Measurements from ENCODE around the gene CHD2.

CHD2 gene

DNA sequence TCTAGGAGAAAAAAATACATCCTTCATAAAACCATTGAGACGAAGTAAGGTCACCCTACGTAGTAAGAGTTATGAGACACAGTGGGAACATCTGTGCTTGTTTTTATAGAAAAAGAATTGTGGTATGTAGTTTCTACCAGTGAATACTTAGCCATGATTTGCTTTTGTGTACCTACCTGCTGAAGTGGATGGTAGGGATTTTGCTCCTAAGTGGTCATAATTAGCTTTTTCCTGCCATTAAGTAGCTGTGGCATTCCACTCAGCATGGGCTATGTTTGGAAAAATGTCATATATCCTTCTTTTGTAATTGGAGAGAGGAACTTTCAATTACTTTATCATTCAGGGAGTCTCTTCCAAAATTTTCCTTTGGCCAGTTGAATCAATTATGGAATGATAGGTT lies 63.7 kb downstream of the CHD2 start:
- no peak for DNase-seq

DNA sequence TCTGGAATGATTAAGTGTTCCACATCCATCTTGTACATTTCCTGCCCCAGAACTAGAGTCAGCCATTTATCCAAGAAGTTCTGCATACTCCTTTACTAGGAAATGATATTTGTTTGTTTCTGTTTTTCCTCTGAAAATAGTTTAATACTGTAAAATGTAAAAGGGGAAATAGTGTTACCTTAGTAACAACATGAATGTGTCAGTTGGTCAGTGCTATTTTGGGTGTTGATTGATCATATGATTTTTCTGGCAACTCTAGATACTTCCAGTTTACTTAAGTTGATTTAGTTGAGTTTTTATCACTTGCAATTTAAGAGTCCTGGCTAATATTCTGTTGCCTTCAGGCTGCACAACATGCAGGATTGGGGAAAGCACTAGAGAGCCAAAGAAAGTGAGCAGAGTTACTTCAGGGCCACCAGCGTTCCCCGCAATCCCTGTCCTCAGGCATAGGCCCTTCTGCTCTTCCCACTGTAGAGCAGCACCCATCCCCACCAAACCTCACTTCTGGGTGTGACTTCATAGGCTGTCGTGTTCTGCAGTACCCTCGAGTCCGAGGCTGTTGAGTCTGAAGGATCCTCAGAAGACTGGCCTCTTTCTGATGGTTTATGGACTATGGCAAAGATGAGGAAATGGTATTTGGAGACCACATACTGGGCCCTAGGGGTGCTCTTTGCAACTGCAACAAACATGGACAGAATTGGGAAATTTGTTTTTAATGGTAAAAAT lies 69.0 kb downstream of the CHD2 start:
- DNase-seq = no peak

DNA sequence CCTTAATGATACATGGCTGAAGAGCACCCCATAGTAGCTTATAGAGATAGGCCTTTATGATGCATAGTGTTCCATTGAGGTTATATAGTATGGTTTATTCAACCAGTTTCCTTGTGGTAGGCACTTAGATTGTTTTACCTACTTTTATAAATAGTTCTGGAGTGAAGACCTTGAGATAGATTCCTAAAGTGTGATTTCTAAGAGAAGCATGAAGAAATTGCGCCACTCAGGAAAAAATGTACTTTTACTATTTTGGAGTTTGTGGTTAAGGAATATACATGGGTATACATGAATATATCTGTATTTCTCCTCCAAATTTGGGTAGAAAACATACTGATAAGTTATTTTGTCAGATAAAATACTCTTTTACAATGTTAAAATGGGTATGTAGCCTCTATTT lies 70.5 kb downstream of the CHD2 start:
- no peak for DNase-seq

DNA sequence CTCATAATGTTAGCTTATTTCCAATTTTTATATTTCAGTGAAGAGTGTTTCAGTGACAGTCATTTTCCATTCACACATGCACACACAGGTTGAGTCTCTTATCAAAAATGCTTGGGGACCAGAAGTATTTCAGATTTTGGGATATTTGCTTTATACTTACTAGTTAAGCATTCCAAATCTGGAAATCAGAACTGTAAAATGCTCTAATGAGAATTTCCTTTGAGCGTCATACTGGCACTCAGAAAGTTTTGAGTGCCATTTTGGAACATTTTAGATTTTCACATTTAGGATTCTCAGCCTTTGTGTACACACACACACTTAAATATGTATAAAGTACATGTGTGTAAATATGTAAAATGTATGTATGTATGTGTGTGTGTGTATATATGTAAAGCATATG lies 71.0 kb downstream of the CHD2 start:
- no peak for DNase-seq

- no peak for DNase-seq
These were observed 71.6 kb downstream of the CHD2 start for GRCh38 chr15:92971713-92972112.

- no peak for DNase-seq
These were observed 74.2 kb downstream of the CHD2 start for GRCh38 chr15:92974183-92974915.

GRCh38 chr15:92979011-92979701 lies 79.0 kb downstream of the CHD2 start:
- no peak for DNase-seq

DNA sequence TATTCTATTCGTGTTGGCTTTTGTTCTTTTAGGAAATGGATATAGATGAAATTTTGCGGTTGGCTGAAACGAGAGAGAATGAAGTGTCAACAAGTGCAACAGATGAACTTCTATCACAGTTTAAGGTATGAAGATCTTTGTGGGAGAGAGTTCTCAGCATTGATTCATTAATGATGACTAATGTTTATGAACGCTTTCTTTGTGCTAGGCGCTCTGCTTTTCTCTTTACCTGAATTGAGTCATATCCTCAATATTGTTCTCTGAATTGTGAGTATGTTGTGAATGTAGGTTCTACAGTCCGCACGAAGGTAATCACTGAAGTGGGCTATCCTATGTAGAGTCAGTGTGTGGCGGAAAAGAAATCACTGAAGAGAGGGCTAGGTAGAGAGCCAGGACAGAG lies 81.2 kb downstream of the CHD2 start:
- no peak for DNase-seq

DNA sequence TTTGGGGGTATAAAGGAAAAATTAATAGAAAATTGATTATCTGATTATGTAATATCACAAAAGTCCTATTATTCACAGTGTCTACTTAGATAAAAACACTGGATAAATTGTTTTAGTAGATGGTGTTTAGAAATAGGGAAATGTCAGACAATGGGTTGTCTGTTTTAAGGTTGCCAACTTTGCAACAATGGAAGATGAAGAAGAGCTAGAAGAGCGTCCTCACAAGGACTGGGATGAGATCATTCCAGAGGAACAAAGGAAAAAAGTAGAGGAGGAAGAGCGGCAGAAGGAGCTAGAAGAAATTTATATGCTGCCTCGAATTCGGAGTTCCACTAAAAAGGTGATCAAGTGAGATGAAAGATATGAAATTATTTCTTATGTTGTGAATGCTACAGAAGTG lies 84.0 kb downstream of the CHD2 start:
- DNase-seq = no peak

DNA sequence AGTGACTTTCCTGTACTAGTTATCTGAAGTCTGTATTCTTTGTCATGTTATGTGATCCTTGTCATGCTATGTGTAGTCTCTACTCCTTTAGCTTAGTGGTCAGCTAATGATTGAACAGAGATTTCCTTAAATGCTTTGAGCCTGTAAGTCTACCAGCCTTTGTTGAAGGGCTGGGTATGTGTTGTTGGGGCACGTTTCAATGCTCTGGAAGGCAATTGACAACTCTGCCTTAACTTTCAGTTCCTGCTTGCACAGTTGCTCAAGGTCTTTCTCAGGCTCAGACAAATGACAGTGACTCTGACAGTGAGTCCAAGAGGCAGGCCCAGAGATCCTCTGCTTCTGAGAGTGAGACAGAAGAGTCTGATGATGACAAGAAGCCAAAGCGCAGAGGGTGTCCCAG lies 89.3 kb downstream of the CHD2 start:
- DNase-seq = no peak

DNA sequence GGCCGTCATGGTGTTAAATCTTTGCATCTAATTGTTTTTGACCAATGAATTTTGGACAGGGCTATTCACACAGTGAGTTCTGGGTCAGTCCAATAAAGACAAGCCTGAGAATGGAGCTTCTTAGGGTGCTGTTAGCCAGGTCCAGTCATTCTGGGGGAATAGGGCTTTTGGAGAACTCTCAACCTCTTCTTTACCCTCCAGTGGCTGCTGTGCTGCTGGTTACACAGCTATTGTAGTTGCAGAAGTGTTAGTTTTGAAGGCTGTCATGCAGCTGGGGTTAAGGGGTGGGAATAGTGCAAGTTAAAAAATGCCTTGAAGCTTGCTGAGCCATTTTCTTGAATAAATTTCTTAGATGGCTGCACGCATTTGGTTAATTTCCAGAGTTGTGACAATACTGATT lies 89.9 kb downstream of the CHD2 start:
- DNase-seq = no peak

DNA sequence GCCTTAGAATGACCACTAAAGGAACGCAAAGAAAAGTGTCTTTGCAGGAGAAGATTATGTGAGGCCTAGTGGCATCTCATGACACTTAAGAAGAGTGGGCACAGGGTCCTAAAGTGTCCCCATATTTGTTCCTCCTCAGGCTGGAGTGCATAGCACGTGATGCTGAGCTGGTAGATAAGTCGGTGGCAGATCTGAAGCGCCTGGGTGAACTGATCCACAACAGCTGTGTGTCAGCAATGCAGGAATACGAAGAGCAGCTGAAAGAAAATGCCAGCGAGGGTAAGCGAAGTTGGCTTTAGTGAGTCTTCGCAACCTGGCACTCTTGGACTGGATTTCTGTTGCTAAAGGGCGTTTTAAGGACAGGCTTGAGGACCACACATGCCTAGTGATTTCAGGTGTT lies 92.6 kb downstream of the CHD2 start:
- DNase-seq = no peak

GRCh38 chr15:92997821-92998220 lies 97.7 kb downstream of the CHD2 start:
- no peak for DNase-seq

DNA sequence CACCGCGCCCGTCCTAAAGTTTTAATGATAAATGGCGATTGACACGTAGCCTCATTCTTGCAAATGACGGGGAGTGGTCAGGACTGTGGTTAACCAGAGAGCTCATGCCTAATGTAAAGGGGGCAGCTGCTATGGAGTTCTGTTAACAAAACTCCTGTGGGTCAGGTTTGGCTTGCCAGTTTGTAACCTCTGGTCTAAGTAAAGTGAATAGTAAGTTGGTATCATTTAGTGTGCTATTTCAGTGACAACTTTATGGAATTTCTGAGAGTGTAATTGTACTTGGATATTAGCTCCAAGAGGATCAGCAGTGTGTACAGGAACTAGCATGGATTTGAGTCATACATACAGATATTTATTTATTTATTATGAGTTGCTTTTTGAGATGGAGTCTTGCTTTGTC lies 101.0 kb downstream of the CHD2 start:
- DNase-seq = no peak

DNA sequence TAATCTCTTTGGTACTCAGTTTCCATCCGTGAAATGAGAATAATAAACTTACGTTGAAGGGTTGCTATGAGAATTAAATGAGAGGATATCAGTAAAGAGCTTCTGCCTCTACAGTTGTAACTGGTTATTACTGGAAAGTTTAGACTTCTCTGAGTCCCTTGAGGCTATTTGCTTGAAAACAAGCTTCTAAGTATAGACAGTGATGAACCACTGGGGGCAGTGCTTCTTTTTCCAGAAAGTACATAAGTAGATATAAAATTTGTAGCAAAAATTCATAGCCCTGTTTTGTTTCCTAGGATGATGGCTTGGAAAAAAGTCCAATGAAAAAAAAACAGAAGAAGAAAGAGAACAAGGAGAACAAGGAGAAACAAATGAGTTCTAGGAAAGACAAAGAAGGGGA lies 101.8 kb downstream of the CHD2 start:
- DNase-seq = no peak

GRCh38 chr15:93005133-93005532 lies 105.0 kb downstream of the CHD2 start:
- DNase-seq = no peak

DNA sequence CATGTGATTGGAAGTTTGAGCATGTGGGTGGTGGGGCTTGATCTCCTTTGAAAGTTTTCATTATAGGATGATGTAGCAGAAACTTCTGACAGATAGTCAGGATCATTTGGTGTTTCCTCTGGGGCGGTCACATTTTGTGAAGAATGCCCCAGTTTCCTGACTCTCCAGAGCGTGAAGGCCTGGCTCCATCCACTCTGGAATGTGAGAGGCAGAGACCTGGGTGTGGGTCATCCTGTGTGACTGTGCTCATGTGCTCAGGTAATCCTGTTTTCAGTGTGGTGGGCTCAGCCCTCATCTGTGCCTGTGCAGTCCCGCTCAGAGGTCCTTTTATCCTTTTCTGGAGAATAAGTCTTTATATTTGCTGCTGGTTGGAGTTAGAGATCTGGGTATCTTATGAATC lies 107.9 kb downstream of the CHD2 start:
- DNase-seq = no peak

DNA sequence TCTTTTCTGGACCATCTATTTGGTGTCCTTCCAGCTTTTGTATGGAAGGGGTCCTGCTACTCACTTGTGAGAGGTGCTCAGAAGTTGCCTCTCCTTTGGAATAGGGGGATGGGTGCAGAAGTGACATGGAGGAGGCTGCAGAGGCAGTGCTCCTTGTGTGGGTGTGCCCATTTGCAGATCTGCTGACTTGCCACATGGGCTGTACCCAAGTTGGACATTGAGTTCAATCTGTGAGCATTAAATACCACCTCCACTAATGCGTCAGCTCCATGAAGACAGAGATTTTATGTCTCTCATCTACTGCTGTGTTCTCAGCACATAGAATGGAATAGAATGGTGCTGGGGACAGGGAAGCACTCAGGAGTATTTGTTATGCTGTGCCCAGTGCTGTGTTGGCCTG lies 112.7 kb downstream of the CHD2 start:
- DNase-seq = no peak

- DNase-seq = no peak
These were observed 117.4 kb downstream of the CHD2 start for GRCh38 chr15:93017526-93017925.

- no peak for DNase-seq
These were observed 118.5 kb downstream of the CHD2 start for GRCh38 chr15:93018574-93018973.

DNA sequence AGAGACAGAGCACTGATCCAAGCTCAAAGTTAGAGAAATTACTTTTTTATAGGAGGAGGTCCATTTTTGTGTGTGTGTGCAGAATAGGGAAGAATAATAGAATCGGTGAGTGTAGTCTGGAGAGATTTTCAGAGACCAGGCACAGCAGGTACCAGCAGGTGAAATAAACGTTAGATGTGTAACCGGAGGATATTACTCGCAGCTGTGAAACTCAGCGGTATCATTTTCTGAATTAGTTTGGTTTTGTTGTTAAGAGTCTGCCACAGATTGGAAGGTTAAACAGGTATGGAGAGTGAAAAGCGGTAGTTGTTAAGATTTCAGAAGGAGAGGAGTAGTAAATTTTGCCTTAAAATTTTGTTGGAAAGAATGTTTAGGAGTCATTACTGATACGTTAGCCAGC lies 119.0 kb downstream of the CHD2 start:
- no peak for DNase-seq

DNA sequence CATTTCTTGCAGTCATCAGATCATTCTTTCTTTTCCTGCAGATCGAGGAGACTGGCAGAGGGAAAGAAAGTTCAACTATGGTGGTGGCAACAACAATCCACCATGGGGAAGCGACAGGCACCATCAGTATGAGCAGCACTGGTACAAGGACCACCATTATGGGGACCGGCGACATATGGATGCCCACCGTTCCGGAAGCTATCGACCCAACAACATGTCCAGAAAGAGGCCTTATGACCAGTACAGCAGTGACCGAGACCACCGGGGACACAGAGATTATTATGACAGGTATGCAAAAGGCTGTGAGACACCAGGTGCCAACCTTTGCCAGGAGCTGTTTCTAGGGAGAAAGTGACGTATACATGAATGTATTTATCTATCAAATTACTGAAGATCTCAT lies 119.8 kb downstream of the CHD2 start:
- no peak for DNase-seq

DNA sequence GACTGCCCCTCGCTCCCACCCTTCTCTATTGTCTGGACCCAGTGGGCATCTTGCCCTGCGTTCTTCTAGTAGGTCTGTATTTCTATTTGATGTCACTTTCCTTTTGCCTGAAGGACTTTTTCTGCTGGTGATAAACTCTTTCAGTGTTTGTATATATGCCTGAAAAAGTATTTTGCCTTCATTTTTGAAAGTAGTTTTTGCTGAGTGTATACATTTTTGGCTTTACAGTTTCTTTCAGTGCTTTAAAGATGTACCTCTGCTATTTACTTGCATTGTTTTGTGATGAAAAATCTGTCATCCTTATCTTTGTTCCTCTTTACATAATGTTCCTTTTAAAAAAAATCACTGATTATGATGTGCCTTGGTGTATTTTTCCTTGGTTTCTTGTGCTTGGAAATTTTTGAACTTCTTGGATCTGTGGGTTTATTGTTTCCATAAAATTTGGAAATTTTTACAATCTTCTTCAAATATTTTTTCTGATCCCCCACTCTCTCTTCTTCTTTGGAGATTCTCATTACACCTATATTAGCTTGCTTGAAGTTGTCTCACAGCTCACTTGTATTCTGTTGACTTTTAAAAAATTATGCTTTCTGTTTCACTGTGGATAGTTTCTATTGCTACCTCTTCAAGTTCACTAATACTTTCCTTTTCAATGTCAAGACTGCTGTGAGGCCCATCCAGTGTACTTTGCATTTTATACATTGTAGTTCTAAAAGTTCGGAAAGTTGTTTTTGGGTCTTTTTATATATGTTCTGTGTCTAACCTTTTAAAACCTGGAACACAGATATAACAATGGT lies 121.0 kb downstream of the CHD2 start:
- DNase-seq = no peak

Measured in stimulated activated CD4-positive, alpha-beta T cell treated with anti-CD3 and anti-CD28 coated beads, Interleukin-15, amount 100 ng/mL, for 24 hours (primary cell).